ENCODE data around the gene NR4A1. TPM values are rescaled to one million over a fixed set of nuclear protein-coding genes. Genes with fewer than 3 reads are reported as not detected.
"Not testable (repeated sequence)": the region's sequence is repeated elsewhere in the genome, so short reads cannot be mapped to it uniquely, and the experiment has no call there.

Gene NR4A1
- total RNA-seq, 1 experiment from 2014 or later, result 2.5 TPM

DNA sequence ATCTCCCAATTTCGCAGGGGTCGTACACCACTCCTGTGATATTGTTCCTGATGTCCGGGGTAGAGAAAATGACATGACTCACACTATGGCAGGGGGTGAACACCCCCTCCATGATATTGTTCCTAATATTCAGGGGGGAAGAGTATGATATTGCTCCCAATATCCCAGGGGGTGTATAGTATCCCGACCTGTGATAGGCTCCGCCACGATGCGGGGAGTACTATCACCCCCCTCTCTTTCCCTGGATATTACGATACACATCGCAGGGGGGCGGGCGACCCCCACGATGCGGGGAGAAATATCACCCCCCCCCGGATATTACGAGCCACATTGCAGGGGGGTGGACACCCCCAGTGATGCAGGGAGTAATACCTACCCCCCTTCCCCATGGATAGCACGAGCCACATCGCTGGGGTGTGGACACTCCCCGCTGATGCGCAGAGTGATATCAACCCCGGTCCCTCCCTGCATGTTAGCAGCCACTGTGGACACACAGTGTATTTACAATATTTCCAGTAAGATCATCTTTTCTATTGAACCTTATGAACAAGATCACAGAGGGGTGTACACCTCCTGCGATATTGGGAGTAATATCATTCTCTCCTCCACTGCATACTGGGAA is 45.9 kb downstream of the NR4A1 start:
- DNase-seq (ENCODE audit: low read depth), result no peak

DNA sequence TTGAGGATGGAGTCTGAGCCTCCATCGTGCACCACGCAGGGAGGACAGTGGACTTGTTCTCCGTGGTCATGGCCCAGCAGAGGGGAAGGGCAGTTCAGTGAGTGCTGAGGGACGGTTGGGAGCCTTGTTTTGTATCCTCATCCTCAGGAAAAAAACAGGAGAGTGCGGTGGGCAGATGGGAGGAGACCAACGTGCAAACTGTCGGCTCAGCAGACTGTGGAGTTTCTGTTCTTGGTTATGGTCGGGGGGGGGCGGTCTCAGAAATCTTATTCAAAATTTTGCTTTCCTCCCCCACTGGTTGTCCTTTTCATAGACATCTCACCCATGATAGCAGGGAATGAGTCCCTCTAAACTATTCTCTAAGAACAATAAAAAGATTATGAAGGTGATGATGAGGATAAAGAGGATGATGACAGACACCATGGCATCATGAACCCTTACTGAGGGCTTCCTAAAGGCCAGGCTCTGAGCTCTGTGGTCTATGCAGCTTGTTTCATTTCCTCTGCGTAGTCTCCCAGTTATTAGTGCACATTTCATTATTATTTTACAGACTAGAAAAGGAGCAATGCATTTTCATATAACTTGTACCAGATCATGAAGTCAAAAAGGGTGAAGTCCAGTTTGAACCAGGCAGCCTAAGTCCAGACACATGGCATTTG is 53.3 kb downstream of the NR4A1 start:
- DNase-seq (ENCODE audit: low read depth), result not testable (repeated sequence)

Other genes with a start within 250 kb of the NR4A1 start
- 0.10 TPM in 1 of 2 replicates, not detected in the other for gene FIGNL2, start 202.7 kb upstream of the NR4A1 start, total RNA-seq (2014; rRNA removed; shearing (Covaris generic))
- gene ANKRD33, start 163.3 kb upstream of the NR4A1 start, total RNA-seq (2014; rRNA removed; shearing (Covaris generic)), result not detected in 2 replicates
- 0.10 and 1.2 TPM in 2 replicates for gene ACVRL1, start 143.9 kb upstream of the NR4A1 start, total RNA-seq (2014; rRNA removed; shearing (Covaris generic))
- 2.7 and 3.1 TPM in 2 replicates for gene ACVR1B, start 99.7 kb upstream of the NR4A1 start, total RNA-seq (2014; rRNA removed; shearing (Covaris generic))
- 0.10 and 0.25 TPM in 2 replicates for gene TAMALIN, start 44.5 kb upstream of the NR4A1 start, total RNA-seq (2014; rRNA removed; shearing (Covaris generic))
- gene ATG101, start 18.5 kb downstream of the NR4A1 start, total RNA-seq (2014; rRNA removed; shearing (Covaris generic)), result 52.6 and 62.0 TPM in 2 replicates
- gene SMIM41, start 28.3 kb downstream of the NR4A1 start, total RNA-seq (2014; rRNA removed; shearing (Covaris generic)), result not detected in 2 replicates
- gene KRT80, start 140.6 kb downstream of the NR4A1 start, total RNA-seq (2014; rRNA removed; shearing (Covaris generic)), result 36.6 and 52.7 TPM in 2 replicates
- 3.0 and 8.4 TPM in 2 replicates for gene KRT7, start 181.8 kb downstream of the NR4A1 start, total RNA-seq (2014; rRNA removed; shearing (Covaris generic))
- gene KRT86, start 223.2 kb downstream of the NR4A1 start, total RNA-seq (2014; rRNA removed; shearing (Covaris generic)), result 5.8 and 8.1 TPM in 2 replicates
- gene KRT81, start 240.1 kb downstream of the NR4A1 start, total RNA-seq (2014; rRNA removed; shearing (Covaris generic)), result 320 and 412 TPM in 2 replicates